Measurements from ENCODE around the gene JARID2.

JARID2 gene

DNA sequence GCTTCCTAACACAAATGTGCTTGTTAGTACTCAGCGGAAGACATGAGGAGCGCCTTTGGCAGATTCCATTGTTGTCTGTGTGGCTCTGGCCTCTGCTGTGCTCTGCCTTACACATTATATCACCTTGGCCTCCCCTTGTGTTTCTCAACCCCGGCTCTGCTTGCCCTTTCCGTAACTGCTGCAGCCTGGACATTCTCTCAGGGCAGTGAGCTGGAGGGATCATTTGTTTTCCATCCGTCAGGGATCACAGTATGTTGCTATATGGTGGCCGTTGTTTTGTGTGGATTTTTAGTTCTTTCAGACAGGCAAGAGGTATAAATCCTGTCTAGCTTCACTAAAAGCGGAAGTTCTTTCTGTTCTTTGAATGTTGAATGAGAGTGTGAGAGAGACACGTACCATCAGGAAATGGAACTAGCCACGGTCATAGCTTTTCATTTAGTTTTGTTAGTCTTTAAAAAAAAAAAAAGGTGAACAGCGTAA, 175.1 kb downstream of the JARID2 start:
- no peak for DNase-seq (ENCODE audit: low spot score)

DNA sequence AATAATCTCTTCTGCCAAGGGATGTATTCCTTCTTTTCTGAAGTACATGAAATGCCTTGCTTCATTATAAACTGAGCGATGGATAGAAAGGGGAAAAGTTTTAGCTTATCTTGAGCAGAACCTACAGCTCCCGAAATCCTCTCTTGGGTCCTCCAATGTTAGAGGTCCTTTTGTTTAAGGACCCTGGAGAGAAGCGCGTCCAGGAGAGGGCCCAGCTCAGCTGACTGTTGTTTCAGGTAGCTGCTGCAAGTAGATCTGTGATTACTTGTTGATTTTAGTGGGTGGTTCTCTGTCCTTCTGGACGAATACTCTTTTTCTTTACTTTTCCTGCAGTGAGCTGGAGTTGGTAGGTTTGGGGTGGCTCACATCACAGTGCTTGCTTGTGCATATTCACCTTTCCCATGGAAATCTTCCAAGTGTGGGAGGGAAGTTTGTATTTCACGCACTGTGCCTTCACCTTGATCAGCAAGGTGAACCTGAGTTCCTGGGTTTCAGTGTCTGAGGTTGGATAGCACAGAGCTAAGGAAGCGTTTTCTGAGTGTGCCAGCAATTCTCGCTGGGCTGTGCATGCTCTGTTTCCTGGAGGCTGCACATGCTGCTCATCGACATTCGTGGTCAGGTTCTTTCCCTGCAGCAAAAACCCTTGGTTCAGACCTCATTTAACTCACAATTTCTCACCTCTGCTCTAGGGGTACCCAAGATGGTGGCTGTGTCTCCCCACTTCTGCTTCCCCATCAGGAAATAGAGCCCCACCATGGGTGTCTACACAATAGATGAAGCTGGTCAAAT, 176.3 kb downstream of the JARID2 start:
- peak; percentile 72 for DNase-seq (ENCODE audit: low spot score)

DNA sequence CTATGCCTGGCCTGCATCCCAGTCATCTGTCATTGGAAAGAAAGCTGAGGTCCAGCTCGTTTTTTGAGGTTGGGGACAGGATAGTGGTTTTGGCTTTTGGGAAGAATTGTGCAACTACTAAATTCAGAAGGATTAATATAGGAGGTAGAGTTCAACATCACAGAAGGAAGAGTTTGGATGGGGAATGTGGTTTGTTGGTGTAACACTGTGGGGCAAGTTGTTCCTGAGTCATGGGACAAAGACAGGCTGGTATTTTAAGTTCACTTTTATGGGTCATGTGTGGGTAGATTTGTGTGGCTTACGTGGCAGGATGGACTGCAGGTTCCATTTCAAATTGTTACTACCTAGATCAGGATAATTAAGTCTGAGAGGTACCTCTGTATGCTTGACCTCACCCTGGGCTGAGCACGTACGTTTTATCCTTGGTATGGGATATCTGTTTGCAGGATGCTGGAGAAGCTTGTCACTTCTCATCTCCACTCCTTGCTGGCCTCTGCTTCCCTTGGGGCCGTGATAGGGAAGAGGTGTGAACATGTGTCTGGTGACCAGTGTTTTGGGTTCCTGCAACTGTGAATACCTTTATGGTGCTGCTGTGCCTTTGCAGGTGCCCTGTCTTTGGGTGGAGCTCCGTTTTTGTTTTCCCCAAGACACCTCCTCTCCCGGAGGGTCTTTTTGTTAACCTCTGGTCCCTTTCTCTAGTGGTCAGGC, 177.6 kb downstream of the JARID2 start:
- DNase-seq (ENCODE audit: low spot score) = peak; percentile 53

DNA sequence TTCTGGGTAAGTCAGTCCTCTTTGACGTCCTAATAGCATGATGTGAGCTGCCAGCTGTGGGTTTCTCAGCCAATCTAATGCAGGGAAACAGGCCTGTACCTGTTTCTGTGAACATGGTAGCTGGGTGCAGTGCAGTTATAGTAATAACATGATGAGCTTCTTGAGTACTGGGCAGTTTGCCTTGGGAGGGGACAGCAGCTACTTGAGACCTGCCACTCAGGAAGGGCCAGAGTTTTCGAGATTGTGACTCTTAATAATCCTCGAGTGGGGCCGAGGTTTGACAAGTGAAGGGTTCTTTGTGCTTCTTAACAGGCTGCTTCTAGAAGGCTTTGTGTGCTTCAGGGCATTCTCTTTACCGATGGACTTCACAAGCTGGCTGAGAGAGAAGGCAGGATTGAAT, 180.1 kb downstream of the JARID2 start:
- DNase-seq (ENCODE audit: low spot score) = no peak

DNA sequence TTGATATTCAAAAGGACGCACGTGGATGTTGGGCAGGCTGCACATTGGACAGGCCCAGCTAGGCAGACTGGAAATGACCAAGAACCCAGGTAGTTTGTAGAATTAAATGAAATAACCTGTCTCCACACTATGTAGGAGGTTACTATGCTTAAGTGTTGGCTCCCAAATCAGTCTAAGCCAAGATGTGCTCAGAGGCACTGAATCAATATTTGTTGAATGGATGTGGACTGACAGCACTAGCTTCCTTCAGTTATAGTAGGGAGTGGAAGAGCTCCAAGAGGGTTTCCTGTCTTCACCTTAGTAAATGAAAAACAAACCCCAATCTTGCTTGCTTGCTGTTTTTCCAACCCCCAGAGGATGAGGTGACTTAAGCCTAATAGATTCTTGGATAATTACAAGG, 180.5 kb downstream of the JARID2 start:
- no peak for DNase-seq (ENCODE audit: low spot score)

DNA sequence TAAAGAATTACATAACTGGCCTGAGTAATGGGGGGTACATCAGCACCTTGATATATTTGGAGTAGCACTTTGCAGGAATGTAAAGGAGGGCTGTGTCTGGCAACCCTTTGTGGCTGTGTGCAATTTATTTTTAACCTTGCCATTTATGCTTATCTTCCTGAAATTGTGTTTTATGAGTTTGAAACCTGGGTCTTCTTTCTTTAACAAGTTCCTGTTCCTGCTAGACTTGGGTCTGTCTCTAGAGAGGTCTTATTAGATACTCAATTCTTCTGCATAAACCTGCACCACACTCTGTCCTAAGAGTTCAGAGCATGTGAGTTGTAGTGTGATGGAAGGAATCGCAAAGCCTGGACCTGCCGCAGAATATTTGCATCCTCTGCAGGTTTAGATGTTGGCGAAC, 181.0 kb downstream of the JARID2 start:
- DNase-seq (ENCODE audit: low spot score) = no peak

DNA sequence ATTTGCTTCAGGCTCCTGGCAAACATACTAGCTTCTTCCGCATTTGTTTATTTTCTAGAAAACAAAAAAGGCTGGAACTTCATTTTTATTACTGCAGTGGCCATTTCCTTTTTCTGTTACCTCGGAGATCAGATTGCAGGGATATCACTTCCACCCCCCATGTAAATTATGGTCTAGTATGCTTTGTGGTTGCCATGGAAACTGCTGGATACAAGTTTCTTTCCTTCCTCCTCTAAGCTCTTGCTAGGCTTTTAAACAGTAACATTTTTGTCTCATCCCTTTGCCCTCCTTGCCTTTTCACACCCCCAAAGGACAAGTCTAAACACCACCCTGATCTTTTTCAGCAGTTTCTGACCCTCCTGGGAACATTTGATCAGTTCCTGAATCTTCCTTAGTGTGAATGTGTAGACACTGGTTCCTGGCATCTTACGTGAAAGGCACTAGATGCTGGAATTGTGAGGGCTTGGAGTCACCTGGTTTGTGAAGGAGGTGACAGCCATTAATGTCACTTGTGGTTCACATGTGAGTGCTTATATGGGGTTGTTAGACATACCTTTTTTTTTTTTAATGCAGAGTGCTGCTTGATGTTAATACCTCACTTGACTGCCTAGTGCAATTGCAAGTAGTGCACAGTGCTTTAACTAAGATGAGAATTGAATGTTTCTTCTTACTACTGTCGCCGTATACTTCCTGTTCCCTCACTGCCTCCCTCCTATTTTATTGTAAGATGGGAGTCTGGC, 181.6 kb downstream of the JARID2 start:
- DNase-seq (ENCODE audit: low spot score) = no peak

DNA sequence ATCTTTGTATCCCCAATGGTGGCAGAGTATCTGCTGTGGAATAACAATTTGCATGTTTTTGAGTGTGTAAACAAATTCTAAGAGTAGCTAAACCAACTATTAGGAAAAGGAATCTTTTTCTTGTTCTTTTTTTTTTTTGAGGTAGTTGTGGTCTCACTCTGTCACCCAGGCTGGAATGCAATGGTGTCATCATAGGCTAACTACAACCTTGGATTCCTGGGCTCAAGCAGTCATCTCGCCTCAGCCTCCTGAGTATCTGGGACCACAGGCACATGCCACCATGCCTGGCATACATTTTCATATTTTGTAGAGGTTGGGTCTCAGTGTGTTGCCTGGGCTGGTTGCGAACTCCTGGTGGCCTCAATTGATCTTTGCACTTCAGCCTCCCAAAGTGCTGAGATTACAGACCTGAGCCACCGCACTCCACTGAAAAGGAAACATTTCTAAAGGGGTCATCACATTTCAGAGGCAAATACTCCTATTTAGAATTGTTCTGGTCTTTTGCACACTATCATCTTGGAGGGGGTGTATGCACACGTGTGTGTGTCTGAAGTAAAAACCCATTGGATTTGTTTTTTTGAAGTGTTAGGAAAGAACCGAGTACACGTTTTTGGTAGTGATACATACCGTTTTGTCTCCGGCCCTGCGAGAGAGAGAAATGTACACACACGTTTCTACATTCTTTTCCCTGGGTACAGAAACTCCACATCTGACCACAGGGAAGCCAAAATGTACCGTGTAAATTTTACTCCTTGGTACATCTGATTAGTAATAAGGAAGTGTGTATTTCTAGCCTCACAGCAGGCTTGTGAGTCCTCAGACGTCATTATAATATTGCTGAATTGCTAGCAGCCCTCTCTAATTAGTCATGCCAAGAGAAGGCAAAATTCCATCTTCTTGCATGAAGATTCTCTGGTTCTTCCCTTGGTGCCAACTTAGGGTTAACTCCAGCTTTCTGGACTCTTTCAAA, 183.6 kb downstream of the JARID2 start:
- DNase-seq (ENCODE audit: low spot score) = peak; percentile 79

DNA sequence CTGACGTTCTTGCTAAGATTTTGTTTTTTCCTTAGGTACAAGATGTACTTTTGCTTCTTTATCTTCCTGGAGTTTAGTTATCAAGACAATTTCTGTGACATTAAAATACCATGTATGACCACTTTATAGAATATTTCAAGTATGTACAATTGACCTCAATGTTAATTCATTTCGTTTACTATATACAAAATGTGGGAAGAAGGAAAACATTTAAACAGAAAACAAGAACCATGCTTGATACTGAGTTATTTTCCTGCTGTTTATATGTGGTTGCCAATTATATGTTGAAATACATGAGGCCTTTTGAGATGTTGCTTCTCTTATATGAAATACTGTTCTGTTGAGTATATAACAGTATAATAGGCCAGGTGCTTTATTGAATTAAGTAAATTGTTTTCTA, 184.3 kb downstream of the JARID2 start:
- no peak for DNase-seq (ENCODE audit: low spot score)

DNA sequence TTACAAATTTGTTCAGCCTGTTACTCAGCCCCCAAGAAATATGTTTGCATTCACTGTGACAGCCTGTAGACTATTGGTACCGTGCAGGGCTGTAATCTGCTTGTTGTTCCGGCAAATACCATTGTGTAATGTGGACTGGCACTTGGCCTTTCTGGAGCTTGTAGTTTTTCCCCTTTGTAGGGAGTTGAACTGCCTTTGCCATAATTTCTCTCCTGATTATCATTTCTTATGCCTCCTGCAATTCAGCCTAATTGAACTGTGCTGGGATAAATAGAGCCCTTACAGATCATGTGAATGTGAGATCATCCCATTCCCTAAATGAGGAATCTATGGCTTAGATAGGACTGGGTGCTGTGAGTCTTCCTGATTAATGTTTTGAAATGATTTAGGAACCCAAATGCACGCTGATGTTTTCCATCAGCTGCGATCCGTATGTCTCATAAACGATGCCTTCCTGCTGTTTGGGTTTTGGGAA, 185.1 kb downstream of the JARID2 start:
- DNase-seq (ENCODE audit: low spot score) = no peak

DNA sequence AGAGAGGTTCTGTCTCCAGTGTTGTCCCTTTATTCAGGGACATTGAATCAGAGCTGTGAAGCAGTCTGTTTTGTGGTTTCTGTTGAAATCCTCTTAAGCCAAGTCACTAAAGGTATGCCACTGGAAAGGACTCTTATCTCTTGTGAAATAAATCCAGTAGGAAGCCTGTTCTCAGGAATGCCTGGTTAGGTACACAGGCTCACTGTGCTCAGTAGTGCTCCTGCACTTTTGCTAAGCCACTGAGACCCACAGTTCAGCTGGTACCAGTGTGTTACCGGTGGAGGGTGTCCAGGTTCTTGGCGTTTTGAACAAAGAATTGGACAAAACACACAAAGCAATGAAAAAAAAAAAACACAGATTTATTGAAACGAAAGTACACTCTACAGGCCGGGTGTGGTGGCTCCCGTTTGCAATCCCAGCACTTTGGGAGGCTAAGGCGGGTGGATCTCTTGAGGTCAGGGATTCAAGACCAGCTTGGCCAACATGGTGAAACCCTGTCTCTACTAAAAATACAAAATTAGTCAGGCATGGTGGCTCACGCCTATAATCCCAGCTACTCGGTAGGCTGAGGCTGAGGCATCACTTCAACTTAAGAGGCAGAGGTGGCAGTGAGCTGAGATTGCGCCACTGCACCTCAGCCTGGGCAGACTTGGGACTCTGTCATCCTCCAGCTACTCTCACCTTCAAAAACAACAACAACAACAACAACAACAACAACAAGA, 186.1 kb downstream of the JARID2 start:
- peak; percentile 61 for DNase-seq (ENCODE audit: low spot score)

DNA sequence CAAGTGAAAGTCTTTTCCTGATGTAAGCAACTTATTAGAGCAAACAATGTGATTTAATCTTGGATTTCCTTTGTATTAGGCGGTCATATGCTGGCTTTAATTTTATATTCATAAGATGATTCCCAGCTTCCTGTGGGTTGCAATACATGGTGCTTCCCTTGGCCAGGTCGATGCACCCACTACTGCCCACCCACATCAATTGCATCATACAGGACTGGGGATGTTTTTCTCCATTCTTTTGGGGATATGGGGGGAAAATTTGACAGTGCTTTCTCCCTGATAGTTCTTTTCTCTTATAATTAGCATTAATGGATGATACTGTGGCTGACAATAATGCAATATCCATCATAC, 187.6 kb downstream of the JARID2 start:
- no peak for DNase-seq (ENCODE audit: low spot score)

DNA sequence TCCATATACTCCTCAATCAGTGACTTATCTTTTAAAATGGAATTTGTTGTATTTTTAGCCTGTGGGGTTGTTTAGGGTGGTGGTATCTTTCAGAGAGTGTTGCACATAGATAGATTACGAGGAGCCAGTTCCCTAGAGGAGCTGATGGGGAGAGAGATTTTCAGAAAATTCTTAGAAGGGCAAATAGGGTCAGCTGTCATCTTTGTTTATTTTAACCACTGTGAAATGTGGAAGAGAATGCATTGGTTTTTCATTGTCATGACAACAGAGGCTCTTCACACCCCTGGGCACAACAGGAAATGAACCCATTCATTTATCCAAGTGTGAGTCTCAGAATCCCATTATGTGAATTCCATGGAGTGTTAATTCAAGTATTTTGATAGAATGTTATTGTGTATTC, 188.4 kb downstream of the JARID2 start:
- no peak for DNase-seq (ENCODE audit: low spot score)

DNA sequence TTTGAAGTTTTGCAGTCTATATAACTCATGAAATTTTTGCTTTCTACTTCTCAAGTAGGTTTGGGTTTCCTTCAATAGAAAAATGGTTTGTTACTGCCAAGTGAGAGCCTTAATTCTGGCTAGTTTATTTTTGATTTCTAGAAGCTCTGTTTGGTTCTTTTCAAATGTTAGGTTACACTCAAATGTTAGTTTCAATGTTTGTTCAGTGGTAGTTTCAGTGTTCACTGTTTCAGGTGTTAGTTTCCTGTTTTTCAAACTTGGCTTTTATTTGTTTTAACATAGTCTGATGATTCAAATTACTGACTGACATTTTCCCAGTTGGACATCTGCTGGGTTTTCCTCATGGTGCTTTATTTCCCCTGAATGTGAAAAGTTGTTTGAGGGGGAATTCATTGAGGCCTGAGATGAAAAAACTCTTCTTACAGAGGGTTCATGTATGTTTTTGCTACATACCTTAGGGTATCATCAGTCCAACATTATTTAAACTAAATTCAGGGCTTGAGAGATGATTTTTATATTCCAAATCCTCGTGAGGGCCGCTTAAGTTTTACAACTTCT, 189.0 kb downstream of the JARID2 start:
- no peak for DNase-seq (ENCODE audit: low spot score)

DNA sequence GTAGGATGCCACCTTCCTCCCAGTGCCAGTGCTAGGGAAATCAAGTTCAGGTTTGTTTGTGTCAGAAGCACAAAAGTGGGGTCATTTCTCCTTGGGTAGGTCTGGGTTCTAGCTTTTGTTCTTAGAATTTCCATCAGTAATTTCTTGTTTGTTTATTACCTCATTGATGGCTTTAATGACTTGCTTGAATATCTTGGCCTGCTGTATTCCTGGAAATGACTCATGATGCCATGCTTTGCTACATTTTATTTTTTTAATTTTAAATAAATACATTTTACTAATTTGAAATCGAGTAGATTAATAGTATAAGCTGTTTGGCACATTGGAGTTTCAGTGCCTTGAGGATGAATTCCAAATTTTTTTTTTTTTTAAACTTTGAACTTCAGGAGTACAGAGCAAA, 189.6 kb downstream of the JARID2 start:
- no peak for DNase-seq (ENCODE audit: low spot score)

DNA sequence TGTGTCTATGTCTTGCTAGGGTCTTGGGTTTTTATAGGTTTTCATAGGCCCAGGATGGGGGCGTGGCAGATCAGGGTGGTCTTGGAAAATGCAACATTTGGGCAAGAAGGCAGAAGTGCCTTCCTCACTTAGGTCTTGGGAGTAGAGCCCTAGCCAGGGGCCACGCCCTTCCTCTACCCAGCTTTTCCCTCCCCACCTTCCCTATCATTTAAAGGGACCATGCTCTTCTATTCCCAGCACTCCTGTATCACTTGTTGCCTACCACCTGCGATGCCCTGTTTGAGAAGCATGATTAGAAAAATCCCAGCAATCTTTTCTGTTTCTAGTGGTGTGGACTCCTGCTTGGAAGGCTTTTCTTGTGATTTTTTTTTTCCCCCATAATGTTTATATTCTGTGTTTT, 190.6 kb downstream of the JARID2 start:
- DNase-seq (ENCODE audit: low spot score) = no peak

DNA sequence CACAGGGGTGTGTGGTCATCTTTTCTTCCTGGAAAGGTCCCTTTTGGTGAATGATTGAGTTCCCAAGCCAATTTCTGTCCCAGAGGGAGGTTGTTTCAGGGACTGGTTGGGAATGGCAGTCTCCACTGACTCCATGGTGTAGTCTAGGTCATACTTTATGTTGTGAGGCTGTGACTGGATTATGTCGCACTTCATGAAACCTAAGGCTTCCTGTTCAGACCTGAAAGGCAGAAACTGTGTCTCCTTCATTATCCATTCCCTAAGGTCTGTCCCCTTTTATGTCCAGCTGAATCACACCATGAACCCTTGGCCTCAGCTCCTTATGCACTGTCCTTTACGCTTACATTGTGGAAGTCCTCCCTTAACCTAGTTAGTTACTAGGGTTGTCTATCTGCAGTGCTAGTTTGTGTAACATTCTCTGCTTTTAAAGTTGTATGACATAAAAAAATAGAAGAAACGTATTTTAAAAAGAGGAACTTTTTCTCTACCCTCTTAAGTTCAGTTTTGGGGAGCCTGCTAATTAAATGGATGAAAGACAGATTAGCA, 191.3 kb downstream of the JARID2 start:
- DNase-seq (ENCODE audit: low spot score) = peak; percentile 24

DNA sequence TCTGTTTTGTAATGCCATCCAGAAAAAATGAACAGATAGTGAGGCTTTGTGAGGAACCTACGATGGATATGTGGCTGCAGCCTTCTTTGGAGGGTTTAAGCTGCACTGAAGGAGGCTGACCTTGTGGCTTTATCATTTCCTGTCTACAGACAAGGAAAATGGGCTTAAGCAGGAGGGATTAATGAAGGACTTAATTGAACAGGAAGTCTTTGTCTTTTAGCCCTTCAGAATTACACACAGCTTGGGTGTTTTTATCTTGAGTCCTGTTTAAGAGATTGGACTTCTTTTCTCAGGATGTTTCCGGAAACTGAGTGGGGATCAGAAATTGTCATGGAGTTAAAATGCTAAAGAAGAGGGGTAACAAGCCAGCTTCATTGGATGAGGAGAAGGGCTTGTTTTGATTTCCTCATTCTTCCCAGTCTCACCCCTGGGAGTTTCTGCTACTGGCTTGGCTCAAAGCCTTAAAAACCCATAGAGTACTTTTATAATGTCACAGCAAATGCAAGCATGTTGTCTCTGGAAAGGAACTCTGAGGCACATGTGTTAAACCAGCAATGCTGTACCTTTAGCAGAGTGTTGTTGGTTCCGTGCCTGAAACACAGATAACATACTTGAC, 193.6 kb downstream of the JARID2 start:
- no peak for DNase-seq (ENCODE audit: low spot score)

DNA sequence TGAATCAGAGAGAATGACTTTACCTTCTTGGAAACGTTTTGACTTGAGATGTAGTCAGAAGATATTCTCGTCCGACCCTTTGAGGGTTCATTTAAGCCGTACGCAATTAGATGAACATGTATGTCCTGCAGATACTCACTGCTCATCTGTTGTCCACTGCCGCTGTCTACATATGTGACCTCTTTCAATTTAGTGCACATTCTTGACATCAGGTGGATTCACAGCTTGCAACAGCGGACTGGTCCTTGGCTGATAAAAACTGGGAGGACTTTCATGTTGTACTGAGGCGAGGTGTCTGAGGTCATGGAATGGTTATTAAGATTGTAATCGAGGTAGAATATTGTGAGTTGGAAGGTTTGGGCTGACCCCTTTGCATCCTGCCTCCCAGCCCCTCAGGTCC, 194.2 kb downstream of the JARID2 start:
- DNase-seq (ENCODE audit: low spot score) = no peak
